NCI-H748 (cell line): ENCODE results near the gene CEP131.

Experiments
- DNase-seq: peaks from one replicate; lab custom pipeline; 2025; ENCODE audit not compliant: unreplicated experiment; lab: John Stamatoyannopoulos, UW

The CEP131 gene

GRCh38 chr17:81252326-81252986 is 29.7 kb upstream of the CEP131 start:
- peak; percentile 22 for DNase-seq

DNA sequence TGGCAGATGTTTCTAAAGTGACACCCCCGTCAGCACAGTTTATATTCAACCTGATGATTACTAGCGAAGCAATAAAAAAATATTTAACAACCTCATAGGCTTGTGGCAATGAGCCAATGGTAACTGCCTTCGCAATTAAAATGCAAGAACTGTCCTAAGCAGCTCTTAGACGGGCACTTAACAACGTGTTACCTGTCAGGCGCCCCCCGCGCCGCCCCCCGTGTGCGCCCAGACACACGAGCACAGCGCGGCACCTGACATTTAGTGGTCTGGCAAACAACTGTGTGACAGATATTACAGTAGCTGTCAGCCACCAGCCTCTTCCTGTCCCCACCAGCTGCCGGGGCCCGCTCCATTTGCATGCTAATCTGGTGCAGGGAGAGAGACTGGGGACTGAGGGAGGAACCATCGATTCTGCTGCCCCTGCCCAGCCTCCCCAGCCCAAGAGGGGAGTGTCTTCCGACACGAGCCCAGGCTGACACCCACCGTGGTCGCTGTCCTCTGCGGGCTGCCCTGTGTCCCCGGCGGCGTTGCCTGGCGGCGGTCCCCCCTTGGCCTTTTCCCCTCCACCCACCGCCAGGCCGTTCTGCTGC is 29.0 kb upstream of the CEP131 start:
- peak; percentile 96 for DNase-seq

DNA sequence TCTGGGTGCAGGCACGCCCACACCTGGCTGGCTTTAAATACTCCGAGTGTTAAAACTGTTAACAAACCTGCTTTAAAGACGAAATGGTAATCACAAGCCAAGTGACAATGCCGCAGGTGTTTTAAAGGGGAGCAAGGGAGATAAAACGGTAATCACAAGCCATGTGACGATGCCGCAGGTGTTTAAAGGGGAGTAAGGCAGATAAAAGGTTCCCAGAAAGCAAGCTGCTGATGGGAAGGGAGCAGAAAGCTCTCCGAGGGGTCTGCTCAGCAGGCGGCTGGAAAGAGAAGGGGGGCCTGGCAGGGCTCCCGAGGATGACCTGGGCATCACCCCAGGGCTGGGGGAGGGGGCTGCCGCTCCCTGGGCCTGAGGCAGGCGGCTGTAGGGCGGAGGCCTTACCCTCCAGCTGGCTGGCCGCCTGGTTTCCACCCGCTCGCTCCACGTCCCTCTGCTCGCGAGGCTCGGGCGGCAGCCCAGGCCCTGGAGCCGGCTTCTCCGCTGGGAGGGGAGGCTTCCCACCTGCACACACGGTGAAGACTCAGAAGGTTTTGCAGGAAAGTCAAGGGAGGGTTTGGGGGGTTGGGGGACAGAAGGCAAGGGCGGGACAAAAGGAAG is 28.4 kb upstream of the CEP131 start:
- peak; percentile 96 for DNase-seq

GRCh38 chr17:81250286-81251093 is 27.7 kb upstream of the CEP131 start:
- DNase-seq: peak; percentile 57

DNA sequence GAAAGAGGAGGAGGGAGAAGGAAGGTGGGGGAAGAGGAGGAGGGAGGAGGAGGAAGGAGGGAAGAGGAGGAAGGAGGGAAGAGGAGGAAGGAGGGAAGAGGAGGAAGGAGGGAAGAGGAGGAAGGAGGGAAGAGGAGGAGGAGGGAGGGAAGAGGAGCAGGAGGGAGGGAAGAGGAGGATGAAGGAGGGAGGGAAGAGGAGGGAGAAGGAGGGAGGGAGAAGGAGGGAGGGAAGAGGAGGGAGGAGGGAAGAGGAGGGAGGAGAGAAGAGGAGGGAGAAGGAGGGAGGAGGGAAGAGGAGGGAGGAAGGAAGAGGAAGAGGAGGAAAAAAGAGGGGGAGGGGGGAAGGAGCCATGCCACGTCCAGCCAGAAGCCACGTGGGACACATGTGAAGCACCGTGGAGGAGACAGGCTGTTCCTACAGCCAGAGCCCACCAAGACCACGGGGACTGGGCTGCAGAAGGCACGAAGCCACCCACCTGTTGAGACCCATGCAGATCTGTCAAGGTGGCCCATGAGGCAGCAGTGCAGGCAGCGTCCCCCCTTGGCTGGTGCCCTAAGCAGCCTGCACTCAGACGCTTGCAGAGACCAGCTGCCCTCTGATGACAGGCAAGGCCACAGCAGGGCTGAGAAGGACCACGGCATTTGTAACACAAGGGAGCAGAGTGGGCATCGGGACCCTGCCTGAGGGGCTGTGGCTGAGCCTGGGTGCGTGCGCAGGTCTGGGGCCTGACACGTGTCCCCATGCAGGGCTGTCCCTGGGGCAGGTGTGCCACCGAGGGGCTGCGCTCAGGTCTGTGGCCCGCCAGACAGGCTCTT is 26.7 kb upstream of the CEP131 start:
- DNase-seq: no peak

DNA sequence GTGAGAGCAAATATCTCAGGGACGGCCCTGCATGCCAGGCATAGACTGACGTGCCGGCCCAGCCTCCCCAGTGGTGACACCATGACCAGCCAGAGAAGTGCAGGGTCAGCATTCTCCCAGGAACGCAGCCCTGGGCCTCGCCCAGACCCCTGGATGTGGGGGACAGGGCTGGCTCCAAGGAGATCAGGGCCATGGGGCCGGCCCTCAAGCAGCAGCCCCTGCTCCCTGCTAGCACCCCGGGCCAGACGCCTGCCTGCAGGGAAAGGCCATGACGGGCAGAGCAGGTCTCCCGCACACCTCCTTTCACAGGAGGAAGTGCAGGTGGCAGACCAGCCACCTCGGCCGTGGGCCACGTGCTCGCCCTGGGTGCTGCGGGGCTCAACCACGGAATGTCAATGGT is 25.9 kb upstream of the CEP131 start:
- no peak for DNase-seq

DNA sequence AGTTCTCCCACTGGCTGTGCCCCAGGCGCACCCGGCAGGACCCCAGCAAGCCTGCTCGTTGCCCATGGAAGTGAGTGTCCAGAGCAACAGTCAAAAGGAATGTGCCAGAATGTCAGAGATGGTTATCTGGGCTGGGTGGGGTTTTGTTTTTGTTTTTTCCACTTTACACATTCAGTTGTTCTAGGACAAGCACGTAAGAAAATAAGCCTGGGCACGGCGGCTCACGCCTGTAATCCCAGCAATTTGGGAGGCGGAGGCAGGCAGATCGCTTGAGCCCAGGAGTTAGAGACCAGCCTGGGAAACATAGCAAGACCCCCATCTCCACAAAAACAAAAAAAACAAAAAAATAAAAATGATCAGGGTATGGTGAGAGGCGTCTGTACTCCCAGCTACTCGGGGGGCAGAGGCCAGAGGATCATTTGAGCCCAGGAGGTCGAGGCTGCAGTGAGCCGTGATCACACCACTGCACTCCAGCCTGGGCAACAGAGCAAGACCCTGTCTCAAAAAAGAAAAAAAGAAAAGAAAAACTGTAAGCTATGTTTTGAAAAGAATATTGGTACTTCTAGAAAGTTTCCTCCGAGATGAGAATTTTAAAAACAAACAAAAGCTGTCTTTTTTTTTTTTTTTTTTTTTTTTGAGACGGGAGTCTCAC is 24.7 kb upstream of the CEP131 start:
- DNase-seq: no peak

DNA sequence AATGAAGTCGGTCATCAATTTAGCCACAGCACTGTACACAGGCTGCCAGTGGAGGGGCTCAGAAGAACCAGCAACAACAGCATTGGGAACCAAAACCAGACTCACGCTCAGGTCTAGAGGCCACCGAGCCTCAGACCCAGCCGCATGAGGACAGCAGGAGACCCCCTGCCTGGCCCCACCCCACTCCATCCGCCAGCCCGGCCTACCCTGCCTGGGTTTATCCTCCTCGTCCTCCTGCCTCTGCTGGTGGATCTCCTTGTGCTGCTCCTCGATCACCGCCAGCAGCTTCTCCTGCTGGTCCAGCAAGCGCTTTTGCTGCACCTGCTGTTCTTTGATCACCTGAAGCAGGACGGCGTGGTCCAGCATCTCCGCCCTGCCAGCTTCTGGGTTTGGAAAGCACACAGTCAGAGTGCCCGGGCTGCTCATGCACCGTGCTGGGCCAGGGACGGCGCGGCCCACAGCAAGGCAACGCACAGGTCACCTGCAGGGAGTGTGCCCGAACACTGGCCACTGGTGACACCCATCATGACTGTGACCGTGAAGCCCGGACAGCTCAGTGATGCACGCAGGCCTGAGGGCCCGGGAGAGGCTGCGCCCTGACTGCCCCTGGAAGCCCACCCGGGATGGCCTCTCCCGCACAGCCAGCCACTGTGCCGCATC is 24.0 kb upstream of the CEP131 start:
- no peak for DNase-seq

DNA sequence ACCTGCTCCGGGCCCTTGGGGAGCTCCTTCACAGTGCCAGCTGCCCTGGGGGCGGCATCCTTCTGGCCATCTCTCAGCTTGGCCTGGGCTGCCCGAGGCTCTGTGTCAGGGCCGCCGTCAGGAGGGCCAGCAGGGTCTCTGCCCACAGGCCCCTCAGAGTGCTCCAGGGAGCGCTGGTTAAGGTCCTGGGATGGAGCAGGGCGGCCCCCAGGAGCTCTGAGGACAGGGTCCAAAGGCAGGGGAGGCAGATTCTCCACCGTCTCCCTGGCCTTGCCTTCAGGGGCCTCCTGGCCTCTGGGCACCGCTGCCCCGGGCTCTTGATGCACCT is 23.5 kb upstream of the CEP131 start:
- no peak for DNase-seq

DNA sequence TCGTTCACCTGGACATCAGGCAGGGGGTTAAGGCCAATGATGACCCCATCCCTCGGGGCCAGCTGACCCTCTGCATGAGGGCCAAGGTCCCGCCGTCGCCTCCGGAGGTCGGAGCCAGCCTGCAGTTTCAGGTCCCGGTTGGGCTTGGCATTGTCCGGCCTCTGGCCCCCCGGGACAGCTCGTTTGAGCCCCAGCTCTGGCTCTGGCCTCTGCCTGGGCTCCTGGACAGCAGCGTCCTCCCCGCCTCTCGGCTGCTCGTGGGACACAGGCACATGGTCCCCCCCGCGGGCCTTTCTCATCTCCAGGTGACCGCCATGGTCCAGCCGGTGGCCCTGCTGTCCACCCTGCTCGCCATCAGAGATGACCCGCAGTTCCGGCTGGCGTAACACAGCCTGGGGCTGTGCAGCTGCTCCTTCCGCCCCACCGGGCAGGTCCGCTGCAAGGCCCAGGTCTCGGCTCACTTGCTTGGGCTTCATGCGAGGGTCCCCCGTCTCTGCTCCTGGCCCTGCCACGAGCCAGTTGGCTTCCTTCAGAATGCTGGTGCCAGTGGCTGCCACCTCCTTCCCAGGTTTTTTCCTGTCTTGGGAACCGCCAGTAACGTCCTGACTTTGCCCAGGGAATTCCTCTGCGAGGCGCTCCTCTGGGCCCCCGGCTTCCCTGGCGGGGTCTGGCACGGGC is 23.0 kb upstream of the CEP131 start:
- DNase-seq: no peak

GRCh38 chr17:81245024-81245664 is 22.4 kb upstream of the CEP131 start:
- DNase-seq: no peak

DNA sequence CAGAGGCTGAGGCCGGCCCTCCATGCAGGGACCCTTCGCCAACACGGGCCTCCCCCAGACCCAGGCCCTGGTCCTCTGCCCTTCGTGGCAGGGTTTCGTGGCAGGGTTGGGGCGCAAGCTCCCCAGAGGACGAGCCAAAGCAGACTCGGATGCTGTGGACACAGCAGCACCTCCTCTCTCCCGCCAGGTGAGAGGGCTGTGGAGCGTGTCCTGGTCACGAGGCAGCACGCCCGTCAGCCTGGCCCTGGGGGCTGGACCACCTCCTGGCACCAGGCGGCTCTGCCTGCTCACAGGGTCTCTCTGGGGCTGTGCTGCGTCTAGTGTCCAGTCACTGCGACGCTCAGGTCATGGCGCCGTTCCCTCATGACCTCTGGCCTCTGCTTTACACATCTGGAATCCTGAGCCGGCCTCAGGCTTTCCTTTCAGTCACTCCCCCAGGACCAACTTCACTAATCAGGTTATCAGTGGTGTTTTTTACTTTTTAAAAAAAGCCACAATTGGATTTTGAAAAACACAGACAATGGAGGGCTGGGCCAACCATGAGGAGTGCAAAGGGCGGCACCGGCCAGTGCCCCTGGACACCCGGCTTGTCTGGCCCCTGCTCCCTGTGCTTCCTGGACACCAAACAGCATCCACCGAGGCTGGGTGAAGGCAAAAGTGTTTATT is 21.7 kb upstream of the CEP131 start:
- DNase-seq: no peak

DNA sequence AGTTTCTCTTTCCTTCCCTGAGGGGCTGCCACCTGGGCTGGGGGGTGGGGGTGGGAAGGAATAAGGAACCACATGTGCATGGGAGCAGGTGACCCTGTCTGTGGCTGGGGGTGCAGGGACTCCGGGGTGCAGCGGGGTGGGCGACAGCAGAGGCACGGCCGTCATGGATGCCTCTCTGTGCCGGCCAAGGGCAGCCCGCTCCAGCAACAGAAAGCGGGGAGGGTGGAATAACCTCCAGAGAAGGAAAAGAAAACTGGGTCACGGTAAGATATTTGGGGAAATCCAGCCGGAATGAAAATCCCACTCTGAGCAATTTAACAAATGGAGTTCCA is 20.5 kb upstream of the CEP131 start:
- no peak for DNase-seq

DNA sequence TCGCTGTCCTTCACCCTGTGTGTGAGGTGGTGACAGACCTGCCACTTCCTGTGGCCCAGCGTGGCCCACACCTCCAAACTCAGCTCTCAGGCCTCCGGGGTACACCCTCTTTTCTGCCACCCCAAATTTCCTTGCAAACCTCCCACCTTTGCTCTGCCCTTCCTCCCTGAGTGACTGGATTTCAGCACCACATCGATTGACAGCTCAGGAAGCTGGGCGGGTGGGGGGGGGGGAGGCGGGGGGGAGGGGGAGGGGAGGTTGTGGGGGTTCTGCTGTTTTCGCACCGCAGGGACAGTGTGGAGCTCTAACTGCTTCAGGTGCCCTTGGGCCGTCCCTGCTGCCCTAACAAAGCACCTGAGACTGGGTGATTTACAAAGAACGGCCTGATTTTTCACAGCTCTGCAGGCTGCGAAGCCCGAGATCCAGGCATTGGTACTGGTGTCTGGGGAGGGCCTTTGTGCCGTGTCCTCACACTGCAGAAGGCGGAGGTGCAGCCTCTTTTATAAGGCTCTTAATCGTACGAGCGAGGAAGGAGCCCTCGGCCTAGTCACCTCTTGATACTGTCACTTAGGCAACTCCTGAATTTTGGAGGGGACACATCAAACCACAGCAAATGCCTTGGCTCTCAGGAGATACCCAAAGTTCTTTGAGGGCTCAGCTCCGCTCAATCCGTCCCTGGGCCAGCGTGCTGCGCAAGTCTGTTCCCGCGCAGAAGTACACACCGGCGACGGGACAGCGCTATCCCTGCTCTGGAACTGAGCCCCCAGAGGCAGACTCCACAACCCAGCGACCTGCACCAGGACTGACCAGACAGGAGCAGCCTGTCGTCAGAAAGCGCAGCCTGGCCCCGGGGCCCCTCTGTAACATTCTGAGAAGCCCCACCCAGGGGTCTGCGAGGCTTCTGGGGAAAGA is 19.9 kb upstream of the CEP131 start:
- no peak for DNase-seq

DNA sequence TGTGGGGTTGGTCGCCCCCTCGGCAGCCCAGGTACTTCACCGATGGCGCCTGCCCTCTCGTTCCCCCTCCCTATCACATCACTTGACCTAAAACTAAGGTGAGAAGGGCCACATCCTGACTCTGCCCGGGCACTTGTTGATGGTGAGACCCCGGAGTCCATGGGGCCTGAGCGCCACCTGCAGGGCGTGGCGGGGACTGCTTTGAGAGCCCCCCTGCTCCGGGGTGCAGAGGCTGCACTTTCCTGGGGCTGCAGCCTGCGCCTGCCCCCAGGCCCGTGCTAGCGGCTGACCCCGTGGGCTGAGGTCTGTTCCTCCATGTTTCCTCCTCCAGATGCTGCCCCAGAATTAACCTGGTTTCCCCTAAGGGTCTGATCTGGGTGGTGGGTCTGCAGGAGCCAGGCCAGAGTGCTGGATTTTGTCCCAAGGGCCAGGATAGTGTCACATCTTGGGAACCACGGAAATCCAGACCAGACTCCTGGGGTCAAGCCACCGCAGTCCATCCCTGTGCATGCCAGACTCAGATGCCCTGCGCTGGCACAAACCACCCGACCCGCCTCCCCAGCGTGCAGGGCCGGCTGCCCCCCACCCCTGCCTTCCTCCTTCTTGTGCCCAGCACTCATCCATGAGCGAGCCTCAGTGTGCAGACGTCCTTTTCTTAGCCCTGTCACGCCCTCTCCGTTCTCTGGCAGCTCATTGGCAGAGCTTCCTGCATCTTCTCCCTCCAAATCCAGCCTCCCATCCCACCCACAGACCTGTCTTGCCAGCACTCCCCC is 19.1 kb upstream of the CEP131 start:
- DNase-seq: peak; percentile 45

DNA sequence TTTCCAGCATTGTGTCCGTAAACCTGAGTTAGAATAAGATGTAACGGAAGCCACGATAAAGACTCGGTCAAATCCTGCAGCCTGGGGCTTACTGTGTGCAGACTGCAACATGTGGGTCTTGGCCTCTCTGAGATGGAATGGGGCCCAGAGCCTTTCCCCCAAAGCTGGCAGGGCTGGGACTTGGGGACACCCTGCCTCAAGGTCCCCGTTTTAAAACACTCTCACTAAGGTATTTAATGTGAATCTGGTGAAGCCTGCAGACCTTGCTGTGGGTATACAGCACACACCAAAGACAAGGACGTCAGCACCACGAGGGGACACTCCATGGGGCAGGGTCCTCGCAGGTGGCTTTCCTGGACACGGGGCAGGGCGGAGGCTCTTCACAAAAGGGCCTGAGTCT is 18.4 kb upstream of the CEP131 start:
- DNase-seq: no peak

DNA sequence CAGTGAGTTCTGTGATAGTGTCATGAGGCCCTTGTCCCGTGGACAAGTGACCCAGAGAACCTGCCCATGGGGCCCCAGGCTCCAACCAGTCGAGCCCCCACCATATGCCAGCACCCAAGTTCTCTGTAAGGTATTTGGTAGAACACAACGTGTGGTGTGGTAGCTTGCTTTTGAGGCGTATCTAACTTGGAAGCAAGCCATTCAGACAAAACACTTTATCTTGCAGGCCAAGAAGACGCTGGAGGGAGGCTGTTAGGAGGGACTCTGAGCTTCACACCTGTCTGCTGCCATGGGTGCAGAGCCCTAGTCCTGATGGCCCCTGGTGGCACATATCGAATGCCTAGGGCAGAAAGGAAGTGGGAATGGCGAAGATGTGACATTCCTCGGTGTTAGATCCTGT is 18.0 kb upstream of the CEP131 start:
- DNase-seq: no peak
